Smooth muscle cell (in vitro differentiated cells): ENCODE measurements around the gene SLC5A11. TPM values are rescaled to one million over a fixed set of nuclear protein-coding genes. Genes with fewer than 3 reads are reported as not detected.

Experiments
- DNase-seq: peaks from one replicate; lab custom pipeline; 2025; ENCODE audit not compliant: unreplicated experiment; lab: John Stamatoyannopoulos, UW
- H2AFZ ChIP-seq: fragments of 200-600 bp; sonication (generic); 2 replicates; pipeline ENCODE4 v1.6.0; 2016; ENCODE audit warnings: antibody characterized with exemption, low read depth, mild to moderate bottlenecking
- H3F3A ChIP-seq: fragments of 200-600 bp; sonication (generic); 2 replicates; pipeline ENCODE4 v1.6.0; 2017; ENCODE audit warnings: antibody characterized with exemption, low read depth
- H3K27ac ChIP-seq: fragments of 200-600 bp; sonication (generic); 2 replicates; pipeline ENCODE4 v1.5.1; 2016; ENCODE audit warnings: low read depth, mild to moderate bottlenecking
- H3K27me3 ChIP-seq: fragments of 200-600 bp; sonication (generic); 2 replicates; pipeline ENCODE4 v1.6.1; 2016; ENCODE audit warnings: low read depth, mild to moderate bottlenecking
- H3K36me3 ChIP-seq: fragments of 200-600 bp; sonication (generic); 2 replicates; pipeline ENCODE4 v1.5.1; 2016; ENCODE audit warnings: low read depth
- H3K4me1 ChIP-seq: fragments of 200-600 bp; sonication (generic); 2 replicates; pipeline ENCODE4 v1.5.1; 2016; ENCODE audit warnings: low read depth
- H3K4me2 ChIP-seq: fragments of 200-600 bp; sonication (generic); 2 replicates; pipeline ENCODE4 v1.6.0; 2016; ENCODE audit warnings: mild to moderate bottlenecking
- H3K4me3 ChIP-seq: fragments of 200-600 bp; sonication (generic); 2 replicates; pipeline ENCODE4 v1.5.1; 2016; ENCODE audit warnings: mild to moderate bottlenecking
- H3K79me2 ChIP-seq: fragments of 200-600 bp; sonication (generic); 2 replicates; pipeline ENCODE4 v1.6.0; 2016; ENCODE audit warnings: low read depth, mild to moderate bottlenecking
- H3K9ac ChIP-seq: fragments of 200-600 bp; sonication (generic); 2 replicates; pipeline ENCODE4 v1.6.0; 2016; ENCODE audit warnings: low read depth
- H3K9me3 ChIP-seq: fragments of 200-600 bp; sonication (generic); replicated peaks from 2 replicates; pipeline ENCODE4 v1.5.1; 2016; ENCODE audit warnings: low read depth
- H4K20me1 ChIP-seq: fragments of 200-600 bp; sonication (generic); 2 replicates; pipeline ENCODE4 v1.6.0; 2016; ENCODE audit warnings: low read depth
- WGBS: methylation state at CpG from one replicate; pipeline ENCODE4 v1.1.7; 2016; ENCODE audit warnings: low lambda C conversion rate; 5-methylcytosine and 5-hydroxymethylcytosine counted together
- polyA plus RNA-seq: library from polyadenylated mRNA; unstranded; fragments of >200 nt; fragmentation: Nextera tagmentation; extraction: Ambion mirVana; gene quantifications from 2 replicates; pipeline ENCODE4 v1.2.1, GENCODE V29; 2016
- total RNA-seq: library from RNA; depleted of rRNA; stranded (reverse); fragments of >200 nt; gene quantifications from 2 replicates; pipeline ENCODE4 v1.2.3, GENCODE V29; 2014
- TF ChIP-seq, protein P1 (sequence below): fragments of 200-600 bp; sonication (generic); IDR thresholded peaks from 2 replicates; pipeline ENCODE4 v1.5.1; 2017; ENCODE audit warnings: borderline replicate concordance, mild to moderate bottlenecking, antibody characterized with exemption; ENCODE audit not compliant: insufficient read depth, poor library complexity, severe bottlenecking

The SLC5A11 gene
- total and polyA plus RNA-seq, 2 experiments from 2014 or later: not detected

DNA sequence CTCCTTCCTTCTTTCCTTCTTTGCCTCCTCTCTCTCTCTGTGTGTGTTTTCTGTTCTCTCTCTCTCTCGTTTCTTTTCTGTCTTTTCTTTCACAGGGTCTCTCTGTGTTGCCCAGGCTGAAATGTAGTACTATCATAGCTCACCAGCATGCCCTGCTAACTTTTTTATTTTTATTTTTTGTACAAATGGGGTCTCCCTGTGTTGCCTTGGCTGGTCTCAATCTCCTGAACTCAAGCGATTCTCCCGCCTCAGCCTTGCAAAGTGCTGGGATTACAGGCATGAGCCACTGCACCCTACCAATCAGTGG, 1.5 kb downstream of the SLC5A11 start:
- H3K27ac ChIP-seq: no peak overlapping the region
- H3K9ac ChIP-seq: no peak overlapping the region
- WGBS: 82% methylated on average over 3 of the region's 3 CpGs
- no peak overlapping the region for H2AFZ ChIP-seq
- DNase-seq: no peak
- no peaks in the 10 kb centered on the region for H3K4me1 ChIP-seq
- H3F3A ChIP-seq: no peaks in the 10 kb centered on the region
- H3K9me3 ChIP-seq: no peaks in the 10 kb centered on the region
- peaks cover 3% of the 10 kb centered on the region for H3K27me3 ChIP-seq
- no peaks in the 10 kb centered on the region for H3K79me2 ChIP-seq
- TF ChIP-seq, protein P1, sequence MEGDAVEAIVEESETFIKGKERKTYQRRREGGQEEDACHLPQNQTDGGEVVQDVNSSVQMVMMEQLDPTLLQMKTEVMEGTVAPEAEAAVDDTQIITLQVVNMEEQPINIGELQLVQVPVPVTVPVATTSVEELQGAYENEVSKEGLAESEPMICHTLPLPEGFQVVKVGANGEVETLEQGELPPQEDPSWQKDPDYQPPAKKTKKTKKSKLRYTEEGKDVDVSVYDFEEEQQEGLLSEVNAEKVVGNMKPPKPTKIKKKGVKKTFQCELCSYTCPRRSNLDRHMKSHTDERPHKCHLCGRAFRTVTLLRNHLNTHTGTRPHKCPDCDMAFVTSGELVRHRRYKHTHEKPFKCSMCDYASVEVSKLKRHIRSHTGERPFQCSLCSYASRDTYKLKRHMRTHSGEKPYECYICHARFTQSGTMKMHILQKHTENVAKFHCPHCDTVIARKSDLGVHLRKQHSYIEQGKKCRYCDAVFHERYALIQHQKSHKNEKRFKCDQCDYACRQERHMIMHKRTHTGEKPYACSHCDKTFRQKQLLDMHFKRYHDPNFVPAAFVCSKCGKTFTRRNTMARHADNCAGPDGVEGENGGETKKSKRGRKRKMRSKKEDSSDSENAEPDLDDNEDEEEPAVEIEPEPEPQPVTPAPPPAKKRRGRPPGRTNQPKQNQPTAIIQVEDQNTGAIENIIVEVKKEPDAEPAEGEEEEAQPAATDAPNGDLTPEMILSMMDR: no peak
- no peak overlapping the region for H3K4me2 ChIP-seq
- H3K36me3 ChIP-seq: no peaks in the 10 kb centered on the region
- no peaks in the 10 kb centered on the region for H4K20me1 ChIP-seq
- no peak overlapping the region for H3K4me3 ChIP-seq

DNA sequence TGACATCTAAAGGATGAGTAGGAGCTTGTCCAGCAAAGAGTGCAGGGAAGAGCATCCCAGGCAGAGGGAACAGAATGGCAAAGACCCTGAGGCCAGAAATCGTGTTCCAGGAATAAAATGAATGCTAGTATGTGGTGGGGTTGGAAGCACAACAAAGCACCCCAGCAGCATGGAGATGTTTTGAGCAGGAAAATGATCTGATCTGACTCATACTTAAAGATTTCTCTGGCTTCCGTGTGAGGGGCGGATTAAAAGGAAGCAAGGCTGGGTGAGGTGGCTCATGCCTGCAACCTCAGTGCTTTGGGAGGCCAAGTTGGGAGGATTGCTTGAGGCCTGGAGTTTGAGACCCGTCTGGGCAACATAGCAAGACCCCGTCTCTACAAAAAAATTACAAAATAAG, 2.3 kb downstream of the SLC5A11 start:
- H3K27me3 ChIP-seq: peaks cover 3% of the 10 kb centered on the region
- no peak overlapping the region for H3K27ac ChIP-seq
- H3K4me1 ChIP-seq: no peaks in the 10 kb centered on the region
- H3F3A ChIP-seq: no peaks in the 10 kb centered on the region
- H3K9ac ChIP-seq: no peak overlapping the region
- DNase-seq: no peak
- H3K79me2 ChIP-seq: no peaks in the 10 kb centered on the region
- H3K9me3 ChIP-seq: no peaks in the 10 kb centered on the region
- TF ChIP-seq, protein P1: no peak
- no peak overlapping the region for H3K4me3 ChIP-seq
- WGBS: 72% methylated on average over 5 of the region's 5 CpGs
- no peak overlapping the region for H2AFZ ChIP-seq
- H4K20me1 ChIP-seq: no peaks in the 10 kb centered on the region
- H3K4me2 ChIP-seq: no peak overlapping the region
- no peaks in the 10 kb centered on the region for H3K36me3 ChIP-seq

DNA sequence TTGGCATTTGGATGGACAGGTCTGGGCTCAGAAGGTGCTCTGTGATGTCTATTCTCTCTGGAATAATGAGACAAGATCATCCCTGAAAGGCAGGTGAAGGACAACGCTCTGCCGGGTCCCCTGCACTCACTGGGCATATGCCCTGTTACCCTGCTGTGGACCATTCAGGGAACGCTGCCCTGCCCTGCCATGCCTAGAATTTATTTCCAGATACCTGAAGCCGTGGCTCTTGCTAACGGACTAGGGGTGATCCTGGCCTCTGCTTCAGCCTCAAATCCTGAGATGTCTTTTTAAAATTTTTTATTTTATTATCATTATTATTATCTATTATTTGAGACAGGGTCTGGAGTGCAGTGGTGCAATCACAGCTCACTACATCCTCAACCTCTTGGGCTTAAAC, 3.9 kb downstream of the SLC5A11 start:
- WGBS: 95% methylated on average over 5 of the region's 5 CpGs
- TF ChIP-seq, protein P1: no peak
- no peaks in the 10 kb centered on the region for H3K4me1 ChIP-seq
- H3F3A ChIP-seq: no peaks in the 10 kb centered on the region
- peaks cover 3% of the 10 kb centered on the region for H3K27me3 ChIP-seq
- no peaks in the 10 kb centered on the region for H3K9me3 ChIP-seq
- H3K4me3 ChIP-seq: no peak overlapping the region
- H3K79me2 ChIP-seq: no peaks in the 10 kb centered on the region
- no peaks in the 10 kb centered on the region for H3K36me3 ChIP-seq
- H4K20me1 ChIP-seq: no peaks in the 10 kb centered on the region
- no peak for DNase-seq
- H3K9ac ChIP-seq: no peak overlapping the region
- no peak overlapping the region for H2AFZ ChIP-seq
- no peak overlapping the region for H3K4me2 ChIP-seq
- H3K27ac ChIP-seq: no peak overlapping the region

DNA sequence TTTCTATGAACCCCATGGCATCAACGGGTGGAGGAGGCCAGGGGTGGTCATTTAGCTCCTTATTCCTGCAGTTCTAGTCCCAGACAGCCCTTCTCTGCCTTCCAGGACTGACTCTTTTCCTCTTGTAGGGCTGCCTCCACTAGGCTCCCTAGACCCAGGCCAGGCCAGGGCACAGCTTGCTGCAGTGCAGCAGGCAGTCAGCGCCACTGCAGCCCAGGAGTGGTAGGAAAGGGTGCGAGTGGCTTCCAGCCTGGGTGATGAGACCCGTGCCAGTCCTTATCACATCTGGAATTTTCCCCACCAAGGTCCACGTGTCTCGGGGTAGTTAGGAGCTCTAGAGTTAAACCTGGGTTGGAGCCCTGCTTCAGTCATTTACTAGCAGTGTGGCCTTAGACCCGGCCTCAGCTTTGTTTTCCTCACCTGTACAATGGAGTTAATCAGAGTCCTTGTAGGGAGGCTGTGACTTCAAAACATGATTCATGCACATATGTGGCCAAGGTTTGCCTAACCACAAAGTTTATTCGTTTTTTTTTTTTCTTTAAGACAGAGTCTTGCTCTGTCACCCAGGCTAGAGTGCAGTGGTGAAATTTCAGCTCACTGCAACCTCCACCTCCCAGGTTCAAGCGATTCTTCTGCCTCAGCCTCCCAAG, 4.7 kb downstream of the SLC5A11 start:
- TF ChIP-seq, protein P1: no peak
- no peaks in the 10 kb centered on the region for H3K79me2 ChIP-seq
- no peak overlapping the region for H3K27ac ChIP-seq
- H3K27me3 ChIP-seq: peaks cover 3% of the 10 kb centered on the region
- DNase-seq: no peak
- no peak overlapping the region for H3K4me3 ChIP-seq
- 82% methylated on average over 9 of the region's 9 CpGs for WGBS
- no peaks in the 10 kb centered on the region for H3K4me1 ChIP-seq
- H3K9ac ChIP-seq: no peak overlapping the region
- H3F3A ChIP-seq: no peaks in the 10 kb centered on the region
- no peak overlapping the region for H2AFZ ChIP-seq
- no peaks in the 10 kb centered on the region for H3K9me3 ChIP-seq
- H3K4me2 ChIP-seq: no peak overlapping the region
- H4K20me1 ChIP-seq: no peaks in the 10 kb centered on the region
- no peaks in the 10 kb centered on the region for H3K36me3 ChIP-seq
